HepG2 (cell line): ENCODE data around the gene CNNM4. TPM values are rescaled to one million over a fixed set of nuclear protein-coding genes. Genes with fewer than 3 reads are reported as not detected.

ENCODE experiments used
- ARNT ChIP-seq: fragments of 450-650 bp; IDR thresholded peaks from 2 replicates; pipeline ENCODE4 v1.6.1; 2017
- CEBPG ChIP-seq: IDR thresholded peaks from 2 replicates; pipeline ENCODE4 v1.6.1; 2016
- CREBL2 ChIP-seq: sonication (generic); formaldehyde crosslinking; IDR thresholded peaks from 2 replicates; pipeline ENCODE4 v1.8.1; 2023; ENCODE audit warnings: missing genetic modification reagents, mild to moderate bottlenecking, borderline replicate concordance
- FOXA3 ChIP-seq: IDR thresholded peaks from 2 replicates; pipeline ENCODE4 v1.6.1; 2016; ENCODE audit warnings: missing genetic modification reagents, missing compliant biosample characterization
- HCFC1 ChIP-seq: fragments of 150-350 bp; IDR thresholded peaks from 2 replicates; pipeline ENCODE4 v1.6.1; 2014; ENCODE audit warnings: low read depth, low read length
- IRF1 ChIP-seq: sonication (generic); formaldehyde crosslinking; IDR thresholded peaks from 2 replicates; pipeline ENCODE4 v1.4.0; 2020; ENCODE audit warnings: low read depth, mild to moderate bottlenecking, missing genetic modification reagents
- KDM6A ChIP-seq: IDR thresholded peaks from 2 replicates; pipeline ENCODE4 v1.6.1; 2016; ENCODE audit warnings: low read depth
- MEF2D ChIP-seq: sonication (generic); formaldehyde crosslinking; IDR thresholded peaks from 2 replicates; pipeline ENCODE4 v1.5.1; 2020; ENCODE audit warnings: mild to moderate bottlenecking, missing genetic modification reagents
- MXI1 ChIP-seq: IDR thresholded peaks from 3 replicates; pipeline ENCODE4 v1.6.1; 2012; ENCODE audit warnings: low read depth, low read length, inconsistent platforms, borderline replicate concordance
- RARA ChIP-seq: IDR thresholded peaks from 2 replicates; pipeline ENCODE4 v1.6.1; 2016; ENCODE audit warnings: missing genetic modification reagents, missing compliant biosample characterization
- RBFOX2 ChIP-seq: fragments of 200-400 bp; formaldehyde crosslinking; IDR thresholded peaks from 2 replicates; pipeline ENCODE4 v1.6.1; 2017; ENCODE audit warnings: low read depth, mild to moderate bottlenecking, low read length
- TBP ChIP-seq: sonication (generic); formaldehyde crosslinking; IDR thresholded peaks from 2 replicates; pipeline ENCODE4 v1.5.0; 2020; ENCODE audit warnings: missing genetic modification reagents
- XBP1 ChIP-seq: sonication (generic); formaldehyde crosslinking; IDR thresholded peaks from 2 replicates; pipeline ENCODE4 v1.5.0; 2020; ENCODE audit warnings: missing genetic modification reagents
- ZBTB38 ChIP-seq: sonication (generic); formaldehyde crosslinking; IDR thresholded peaks from 2 replicates; pipeline ENCODE4 v1.5.1; 2020; ENCODE audit warnings: mild to moderate bottlenecking, missing genetic modification reagents
- ZC3H13 ChIP-seq: sonication (generic); formaldehyde crosslinking; IDR thresholded peaks from 2 replicates; pipeline ENCODE4 v1.8.1; 2023; ENCODE audit warnings: mild to moderate bottlenecking, missing genetic modification reagents, moderate library complexity
- ZNF138 ChIP-seq: sonication (generic); formaldehyde crosslinking; IDR thresholded peaks from 2 replicates; pipeline ENCODE4 v1.5.0; 2020; ENCODE audit warnings: mild to moderate bottlenecking, low read depth, missing genetic modification reagents
- ZNF558 ChIP-seq: sonication (generic); formaldehyde crosslinking; IDR thresholded peaks from 2 replicates; pipeline ENCODE4 v1.9.0; 2022; ENCODE audit warnings: mild to moderate bottlenecking, missing genetic modification reagents, borderline replicate concordance
- ZNF761 ChIP-seq: sonication (generic); formaldehyde crosslinking; conservative IDR thresholded peaks from 2 replicates; pipeline ENCODE4 v1.4.0; 2020; ENCODE audit warnings: mild to moderate bottlenecking, missing genetic modification reagents
- ZNF766 ChIP-seq: sonication (generic); formaldehyde crosslinking; IDR thresholded peaks from 2 replicates; pipeline ENCODE4 v1.5.0; 2020; ENCODE audit warnings: missing genetic modification reagents, borderline replicate concordance
- ZNF773 ChIP-seq: sonication (generic); formaldehyde crosslinking; IDR thresholded peaks from 2 replicates; pipeline ENCODE4 v1.4.0; 2020; ENCODE audit warnings: missing genetic modification reagents, borderline replicate concordance
- polyA plus RNA-seq, 8 experiments: library from polyadenylated mRNA; depleted of rRNA in 3 of 8; stranded (reverse) in 7 of 8; unstranded in 1 of 8; fragments of >200 nt; fragmentation: Illumina TruSeq in 4 of 8; extraction: Trizol in 4 of 8; gene quantifications; 2 replicates each; pipeline versions ENCODE4 v1.2.1 to v1.2.3, GENCODE V29; 2011 to 2016; ENCODE audit warnings: low read depth in 4 of 8, missing spikeins in 1 of 8, mixed read lengths in 1 of 8; ENCODE audit not compliant: insufficient read depth in 1 of 8
- total RNA-seq, 5 experiments: library from RNA; depleted of rRNA; stranded (reverse); fragments of >200 nt; fragmentation: Illumina TruSeq; extraction: Trizol; gene quantifications; 2 replicates each; pipeline ENCODE4 v1.2.3, GENCODE V29; 2016; ENCODE audit warnings: low read depth in 1 of 5
- TF ChIP-seq, protein P1 (sequence below): sonication (generic); formaldehyde crosslinking; IDR thresholded peaks from 2 replicates; pipeline ENCODE4 v1.5.0; 2020; ENCODE audit warnings: mild to moderate bottlenecking, missing genetic modification reagents
- TF ChIP-seq, protein P2 (sequence below): sonication (generic); formaldehyde crosslinking; IDR thresholded peaks from 2 replicates; pipeline ENCODE4 v1.4.0; 2020; ENCODE audit warnings: missing genetic modification reagents
- TF ChIP-seq, protein P3 (sequence below): conservative IDR thresholded peaks from 2 replicates; pipeline ENCODE4 v1.6.1; 2018; ENCODE audit warnings: missing genetic modification reagents

The CNNM4 gene
- total and polyA plus RNA-seq, 2 of the 13 experiments (the other 11 are each of a cell fraction or from before 2014, with no cell fraction given) = 5.9 to 8.4 TPM

DNA sequence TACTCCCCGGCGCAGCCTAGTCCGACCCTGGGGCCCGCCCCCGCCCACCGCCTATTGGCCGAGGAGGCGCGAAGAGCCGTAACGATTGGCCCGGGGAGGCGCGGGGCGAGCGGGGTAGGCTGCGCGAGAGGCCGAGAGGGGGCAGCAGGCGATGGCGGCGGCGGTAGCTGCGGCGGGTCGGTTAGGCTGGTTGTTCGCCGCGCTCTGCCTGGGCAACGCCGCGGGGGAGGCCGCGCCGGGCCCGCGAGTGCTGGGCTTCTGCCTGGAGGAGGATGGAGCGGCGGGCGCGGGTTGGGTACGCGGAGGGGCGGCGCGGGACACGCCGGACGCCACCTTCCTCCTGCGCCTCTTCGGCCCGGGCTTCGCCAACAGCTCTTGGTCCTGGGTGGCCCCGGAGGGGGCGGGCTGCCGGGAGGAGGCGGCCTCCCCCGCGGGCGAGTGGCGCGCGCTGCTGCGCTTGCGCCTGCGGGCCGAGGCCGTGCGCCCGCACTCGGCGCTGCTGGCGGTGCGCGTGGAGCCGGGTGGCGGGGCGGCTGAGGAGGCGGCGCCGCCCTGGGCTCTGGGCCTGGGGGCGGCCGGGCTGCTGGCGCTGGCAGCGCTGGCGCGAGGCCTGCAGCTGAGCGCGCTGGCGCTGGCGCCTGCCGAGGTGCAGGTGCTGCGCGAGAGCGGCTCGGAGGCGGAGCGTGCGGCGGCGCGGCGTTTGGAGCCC, 55.6 kb downstream of the CNNM4 start, which contains the start of gene CNNM3 (continued):
- TF ChIP-seq ZC3H13 (CRISPR knock-in tag) (peak; percentile 6; the same call in 1 of the 2 replicates), HCFC1 (peak; percentile 37; the same call in 1 of the 2 replicates), ZNF558 (peak; percentile 93; the same call in 1 of the 2 replicates), FOXA3 (CRISPR knock-in tag) (peak; percentile 87), XBP1 (no peak), IRF1 (CRISPR knock-in tag) (0 out of 2 replicates have a peak, but pooled peaks have one; percentile 85), MXI1 (peak; percentile 55; the same call in 1 of the 3 replicates), MEF2D (no peak), ZNF773 (CRISPR knock-in tag) (peak; percentile 85; the same call in 1 of the 2 replicates), ARNT (no peak), ZBTB38 (CRISPR knock-in tag) (peak; percentile 77; the same call in 1 of the 2 replicates), RARA (CRISPR knock-in tag) (peak; percentile 52; the same call in 1 of the 2 replicates), ZNF138 (peak; percentile 7; the same call in 1 of the 2 replicates), CREBL2 (CRISPR knock-in tag) (peak; percentile 32; the same call in 1 of the 2 replicates), ZNF766 (CRISPR knock-in tag) (peak; percentile 47; the same call in 1 of the 2 replicates), RBFOX2 (peak; percentile 98), ZNF761 (CRISPR knock-in tag) (peak; percentile 97), CEBPG (CRISPR knock-in tag) (no peak), TBP (0 out of 2 replicates have a peak, but pooled peaks have one; percentile 69), KDM6A (no peak)
- TF ChIP-seq, protein P1, sequence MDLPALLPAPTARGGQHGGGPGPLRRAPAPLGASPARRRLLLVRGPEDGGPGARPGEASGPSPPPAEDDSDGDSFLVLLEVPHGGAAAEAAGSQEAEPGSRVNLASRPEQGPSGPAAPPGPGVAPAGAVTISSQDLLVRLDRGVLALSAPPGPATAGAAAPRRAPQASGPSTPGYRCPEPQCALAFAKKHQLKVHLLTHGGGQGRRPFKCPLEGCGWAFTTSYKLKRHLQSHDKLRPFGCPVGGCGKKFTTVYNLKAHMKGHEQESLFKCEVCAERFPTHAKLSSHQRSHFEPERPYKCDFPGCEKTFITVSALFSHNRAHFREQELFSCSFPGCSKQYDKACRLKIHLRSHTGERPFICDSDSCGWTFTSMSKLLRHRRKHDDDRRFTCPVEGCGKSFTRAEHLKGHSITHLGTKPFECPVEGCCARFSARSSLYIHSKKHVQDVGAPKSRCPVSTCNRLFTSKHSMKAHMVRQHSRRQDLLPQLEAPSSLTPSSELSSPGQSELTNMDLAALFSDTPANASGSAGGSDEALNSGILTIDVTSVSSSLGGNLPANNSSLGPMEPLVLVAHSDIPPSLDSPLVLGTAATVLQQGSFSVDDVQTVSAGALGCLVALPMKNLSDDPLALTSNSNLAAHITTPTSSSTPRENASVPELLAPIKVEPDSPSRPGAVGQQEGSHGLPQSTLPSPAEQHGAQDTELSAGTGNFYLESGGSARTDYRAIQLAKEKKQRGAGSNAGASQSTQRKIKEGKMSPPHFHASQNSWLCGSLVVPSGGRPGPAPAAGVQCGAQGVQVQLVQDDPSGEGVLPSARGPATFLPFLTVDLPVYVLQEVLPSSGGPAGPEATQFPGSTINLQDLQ (CRISPR knock-in tag) = peak; percentile 72
- TF ChIP-seq, protein P2, sequence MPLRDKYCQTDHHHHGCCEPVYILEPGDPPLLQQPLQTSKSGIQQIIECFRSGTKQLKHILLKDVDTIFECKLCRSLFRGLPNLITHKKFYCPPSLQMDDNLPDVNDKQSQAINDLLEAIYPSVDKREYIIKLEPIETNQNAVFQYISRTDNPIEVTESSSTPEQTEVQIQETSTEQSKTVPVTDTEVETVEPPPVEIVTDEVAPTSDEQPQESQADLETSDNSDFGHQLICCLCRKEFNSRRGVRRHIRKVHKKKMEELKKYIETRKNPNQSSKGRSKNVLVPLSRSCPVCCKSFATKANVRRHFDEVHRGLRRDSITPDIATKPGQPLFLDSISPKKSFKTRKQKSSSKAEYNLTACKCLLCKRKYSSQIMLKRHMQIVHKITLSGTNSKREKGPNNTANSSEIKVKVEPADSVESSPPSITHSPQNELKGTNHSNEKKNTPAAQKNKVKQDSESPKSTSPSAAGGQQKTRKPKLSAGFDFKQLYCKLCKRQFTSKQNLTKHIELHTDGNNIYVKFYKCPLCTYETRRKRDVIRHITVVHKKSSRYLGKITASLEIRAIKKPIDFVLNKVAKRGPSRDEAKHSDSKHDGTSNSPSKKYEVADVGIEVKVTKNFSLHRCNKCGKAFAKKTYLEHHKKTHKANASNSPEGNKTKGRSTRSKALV = 0 out of 2 replicates have a peak, but pooled peaks have one; percentile 31
- TF ChIP-seq, protein P3, sequence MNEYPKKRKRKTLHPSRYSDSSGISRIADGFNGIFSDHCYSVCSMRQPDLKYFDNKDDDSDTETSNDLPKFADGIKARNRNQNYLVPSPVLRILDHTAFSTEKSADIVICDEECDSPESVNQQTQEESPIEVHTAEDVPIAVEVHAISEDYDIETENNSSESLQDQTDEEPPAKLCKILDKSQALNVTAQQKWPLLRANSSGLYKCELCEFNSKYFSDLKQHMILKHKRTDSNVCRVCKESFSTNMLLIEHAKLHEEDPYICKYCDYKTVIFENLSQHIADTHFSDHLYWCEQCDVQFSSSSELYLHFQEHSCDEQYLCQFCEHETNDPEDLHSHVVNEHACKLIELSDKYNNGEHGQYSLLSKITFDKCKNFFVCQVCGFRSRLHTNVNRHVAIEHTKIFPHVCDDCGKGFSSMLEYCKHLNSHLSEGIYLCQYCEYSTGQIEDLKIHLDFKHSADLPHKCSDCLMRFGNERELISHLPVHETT (CRISPR knock-in tag) = peak; percentile 76; the same call in 1 of the 2 replicates
